HG02798 (cell line): ENCODE data around the gene CDH23.
"Not testable (repeated sequence)": the region's sequence is repeated elsewhere in the genome, so short reads cannot be mapped to it uniquely, and the experiment has no call there.

Experiments used
- ATAC-seq: cut with Tn5 transposase; IDR thresholded peaks from one replicate; pipeline ENCODE4 v1.9.1; 2021; ENCODE audit warnings: mild to moderate bottlenecking; ENCODE audit not compliant: unreplicated experiment, poor library complexity

Gene CDH23

GRCh38 chr10:71588685-71589084, 192.0 kb downstream of the CDH23 start:
- ATAC-seq: no peak

GRCh38 chr10:71589617-71590551, 193.2 kb downstream of the CDH23 start:
- no peak for ATAC-seq

GRCh38 chr10:71590781-71591350, 194.1 kb downstream of the CDH23 start:
- no peak for ATAC-seq

- no peak for ATAC-seq
Measured at GRCh38 chr10:71594934-71595571, 198.3 kb downstream of the CDH23 start.

DNA sequence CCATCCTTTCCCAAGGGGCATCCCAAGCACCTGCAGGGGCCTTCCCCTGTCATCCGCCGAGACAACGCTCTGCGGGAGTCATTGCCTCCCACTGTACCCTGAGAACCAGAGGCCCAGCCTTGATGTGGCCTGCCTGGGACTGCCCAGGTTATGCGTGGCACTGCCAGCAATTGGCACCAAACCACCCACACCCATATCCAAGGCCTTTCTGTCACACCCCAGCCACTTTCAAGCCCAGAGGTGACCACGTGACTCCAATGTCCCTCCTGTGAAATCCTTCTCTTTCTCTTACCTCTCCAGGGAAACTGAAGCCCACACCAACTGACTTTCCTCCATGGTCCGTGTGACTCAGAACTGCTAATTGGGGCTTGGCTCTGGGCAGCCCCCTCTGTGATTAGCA, 198.9 kb downstream of the CDH23 start:
- no peak for ATAC-seq

- no peak for ATAC-seq
Measured at GRCh38 chr10:71596127-71596526, 199.4 kb downstream of the CDH23 start.

GRCh38 chr10:71596759-71597158, 200.0 kb downstream of the CDH23 start:
- ATAC-seq: no peak

DNA sequence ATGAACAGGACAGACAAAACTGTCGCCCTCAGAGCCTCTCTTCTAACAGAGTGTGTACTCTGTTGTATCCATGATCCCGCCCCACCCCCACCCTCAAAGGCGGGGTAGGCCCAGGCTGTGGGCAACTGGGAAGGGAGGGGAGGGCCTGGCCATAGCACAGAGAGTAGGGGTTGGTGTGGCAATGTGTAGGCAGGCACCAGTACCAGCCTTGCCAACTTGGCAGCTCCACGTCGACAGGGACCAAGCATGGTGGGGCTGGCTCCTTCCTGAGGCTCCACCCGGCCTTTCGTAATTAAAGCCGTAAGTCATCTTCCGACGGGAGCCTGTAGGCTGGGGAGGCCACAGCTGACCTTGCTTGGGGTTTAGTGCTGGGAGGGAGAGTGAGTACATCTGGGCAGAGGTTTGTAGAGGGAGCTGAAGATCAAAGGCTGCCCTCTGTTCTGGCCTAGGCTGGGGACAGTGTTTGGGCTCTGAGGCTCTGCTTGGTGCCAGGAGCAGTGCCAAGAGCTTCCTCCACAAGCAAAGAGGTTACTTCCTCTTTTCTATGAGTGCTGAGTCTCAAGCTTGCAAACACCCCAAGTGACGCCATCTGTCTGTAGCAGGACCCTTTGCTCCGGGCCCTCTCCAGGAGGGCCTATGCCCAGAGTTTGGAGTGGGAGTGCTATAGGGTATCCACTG, 201.2 kb downstream of the CDH23 start:
- no peak for ATAC-seq

- ATAC-seq: no peak
Measured at GRCh38 chr10:71598621-71599055, 201.9 kb downstream of the CDH23 start.

DNA sequence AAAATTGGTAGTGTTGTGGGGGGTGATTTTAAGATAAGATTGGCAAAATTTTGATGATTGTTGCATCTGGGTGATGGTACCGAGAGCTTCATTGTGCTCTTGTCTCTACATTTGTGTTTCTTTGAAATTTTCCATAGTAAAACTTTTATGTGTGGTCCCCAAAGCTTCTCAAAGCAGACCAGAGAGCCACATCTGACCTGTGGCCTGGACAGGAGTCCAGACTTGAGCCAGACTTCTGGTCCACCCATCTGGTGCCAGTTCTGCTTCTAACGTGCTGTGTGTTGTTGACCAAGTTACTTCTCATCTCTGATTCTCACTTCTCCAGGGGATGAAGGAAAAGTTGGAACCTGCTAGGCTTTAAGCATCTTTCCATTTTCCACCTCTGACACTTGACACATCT, 202.8 kb downstream of the CDH23 start:
- no peak for ATAC-seq

DNA sequence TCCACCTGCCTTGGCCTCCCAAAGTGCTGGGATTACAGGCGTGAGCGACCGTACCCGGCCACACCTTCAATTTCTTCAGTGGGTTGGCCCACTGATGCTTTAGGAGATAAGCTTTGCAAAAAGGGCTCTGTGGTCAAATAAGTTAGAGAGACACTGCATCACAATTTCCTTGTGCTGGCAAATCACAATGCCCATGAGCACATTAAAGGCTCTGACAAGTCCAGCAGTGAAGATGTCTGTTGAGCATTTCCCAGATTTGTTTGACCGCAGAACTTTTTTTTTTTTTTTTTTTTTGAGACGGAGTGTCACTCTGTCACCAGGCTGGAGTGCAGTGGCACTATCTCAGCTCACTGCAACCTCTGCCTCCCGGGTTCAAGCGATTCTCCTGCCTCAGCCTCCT, 203.5 kb downstream of the CDH23 start:
- ATAC-seq: not testable (repeated sequence)

- ATAC-seq: no peak
Measured at GRCh38 chr10:71600849-71601248, 204.1 kb downstream of the CDH23 start.

DNA sequence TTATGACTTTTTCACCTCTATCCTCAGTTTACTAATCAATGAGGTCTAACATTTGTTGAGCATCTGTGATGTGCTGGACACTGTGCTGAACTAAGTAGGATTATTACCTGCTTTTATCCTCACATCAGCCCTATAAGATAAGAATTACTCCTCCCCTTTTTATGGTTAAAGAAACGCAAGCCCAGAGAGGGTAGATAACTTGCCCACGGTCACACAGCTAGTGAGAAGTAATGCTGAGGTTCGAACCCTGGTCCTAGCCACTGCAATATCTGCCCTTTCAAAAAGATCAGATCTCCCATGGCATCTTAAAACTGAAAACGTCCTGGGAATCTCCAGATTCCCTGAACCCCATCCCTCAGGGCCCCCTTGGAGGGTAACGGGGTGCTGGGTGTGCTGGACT, 204.6 kb downstream of the CDH23 start:
- ATAC-seq: no peak

GRCh38 chr10:71603150-71603549, 206.4 kb downstream of the CDH23 start:
- ATAC-seq: no peak

DNA sequence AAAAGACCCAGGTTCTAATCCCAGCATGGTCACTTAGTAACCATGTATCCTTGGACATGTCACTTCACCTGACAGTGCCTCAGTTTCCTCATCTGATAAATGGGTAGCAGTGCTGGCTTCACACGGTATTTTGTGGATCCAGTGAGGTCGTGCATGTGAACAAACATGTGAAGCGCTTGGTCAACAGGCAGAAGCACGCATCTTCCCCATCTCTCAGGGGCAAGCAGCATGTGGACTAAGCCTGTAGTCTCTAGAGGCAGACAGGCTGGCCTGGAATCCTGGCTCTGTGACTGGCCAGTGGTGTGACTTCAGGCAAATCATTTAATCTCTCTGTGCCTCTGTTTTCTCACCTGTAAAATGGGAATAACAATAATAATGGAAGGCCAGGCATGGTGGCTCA, 207.0 kb downstream of the CDH23 start:
- ATAC-seq: no peak

DNA sequence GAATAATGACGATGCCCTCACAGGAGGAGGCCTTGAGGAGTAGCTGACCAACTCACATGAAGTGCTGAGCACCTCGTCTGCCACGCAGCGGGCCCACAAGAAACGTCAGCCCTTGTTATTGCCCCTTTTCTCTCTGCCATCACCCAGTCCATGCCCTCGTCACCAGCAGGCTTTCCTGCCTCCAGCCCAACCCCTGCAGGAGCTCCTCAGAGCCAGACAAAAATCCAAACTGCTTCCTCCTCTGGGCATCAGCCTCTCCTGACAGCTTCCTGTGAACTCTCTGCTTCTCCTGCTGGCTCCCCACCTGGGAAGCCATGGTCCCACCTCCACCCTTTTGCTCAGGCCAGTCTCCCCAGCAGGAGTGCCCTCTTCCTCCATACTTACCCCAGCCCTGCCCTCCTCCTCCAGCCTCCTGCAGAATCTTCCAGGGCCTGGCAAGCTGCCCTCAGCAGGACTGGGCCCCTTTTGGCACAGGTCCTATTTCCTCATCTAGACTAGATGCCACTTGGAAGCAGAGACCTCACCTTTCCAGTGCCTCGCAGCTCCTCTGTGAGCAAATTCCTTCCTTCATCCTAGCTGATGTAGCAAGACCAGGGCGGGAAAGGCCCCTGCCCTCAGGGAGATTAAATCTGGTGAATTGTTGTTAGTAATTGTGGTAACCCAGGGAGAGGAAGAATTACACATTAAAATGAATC, 207.8 kb downstream of the CDH23 start:
- ATAC-seq: no peak

DNA sequence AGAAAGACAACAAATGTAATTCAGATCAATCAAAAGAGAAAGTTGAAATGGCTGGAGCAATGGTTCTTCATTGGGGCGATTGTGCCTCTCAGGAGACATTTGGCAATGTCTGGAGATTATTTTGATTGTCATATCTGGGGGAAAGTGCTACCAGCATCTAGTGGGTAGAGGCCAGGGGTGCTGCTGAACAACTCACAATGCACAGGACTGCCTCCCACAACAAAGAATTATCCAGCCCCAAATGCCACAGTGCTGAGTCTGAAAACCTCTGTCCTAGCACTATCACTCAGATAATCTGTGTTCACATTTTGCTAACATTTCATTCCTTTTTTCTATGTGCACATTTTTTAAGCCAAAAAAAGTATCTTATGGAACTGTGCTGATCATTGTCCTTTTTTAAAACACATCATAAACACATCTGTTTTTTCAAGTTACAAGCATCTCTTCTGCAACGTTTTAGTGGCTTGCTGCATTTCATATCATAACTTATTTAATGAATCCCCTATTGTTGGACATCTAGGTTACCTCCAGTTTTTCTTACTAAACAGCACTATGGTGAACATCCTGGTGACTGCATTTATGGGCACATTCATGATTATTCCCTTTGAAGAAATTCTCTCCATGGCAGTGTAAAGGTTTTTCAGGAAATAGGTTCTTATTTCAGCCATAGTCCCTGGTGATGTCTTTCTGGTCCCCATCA, 208.7 kb downstream of the CDH23 start:
- ATAC-seq: no peak

- no peak for ATAC-seq
Measured at GRCh38 chr10:71606257-71607081, 209.7 kb downstream of the CDH23 start.

DNA sequence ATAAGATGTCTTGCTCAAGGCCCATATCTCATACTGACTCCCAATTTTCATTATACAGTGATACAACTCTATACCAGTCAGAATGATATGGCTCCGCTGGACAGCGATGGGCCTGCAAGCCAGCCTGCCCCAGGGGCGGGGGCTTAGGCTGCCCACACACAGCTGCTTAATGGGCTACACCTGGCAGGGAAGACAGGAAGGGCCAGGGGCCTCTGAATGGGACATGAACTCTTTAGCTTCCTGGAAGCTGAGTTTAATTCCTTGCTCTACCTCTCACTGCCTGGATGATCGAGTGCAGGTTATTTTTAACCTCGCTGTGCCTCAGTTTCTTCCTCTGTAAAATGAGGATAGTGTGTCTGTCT, 210.3 kb downstream of the CDH23 start:
- no peak for ATAC-seq
